Measurements from ENCODE around the gene DERL2.
"Not testable (repeated sequence)": the region's sequence is repeated elsewhere in the genome, so short reads cannot be mapped to it uniquely, and the experiment has no call there.

DERL2 gene

DNA sequence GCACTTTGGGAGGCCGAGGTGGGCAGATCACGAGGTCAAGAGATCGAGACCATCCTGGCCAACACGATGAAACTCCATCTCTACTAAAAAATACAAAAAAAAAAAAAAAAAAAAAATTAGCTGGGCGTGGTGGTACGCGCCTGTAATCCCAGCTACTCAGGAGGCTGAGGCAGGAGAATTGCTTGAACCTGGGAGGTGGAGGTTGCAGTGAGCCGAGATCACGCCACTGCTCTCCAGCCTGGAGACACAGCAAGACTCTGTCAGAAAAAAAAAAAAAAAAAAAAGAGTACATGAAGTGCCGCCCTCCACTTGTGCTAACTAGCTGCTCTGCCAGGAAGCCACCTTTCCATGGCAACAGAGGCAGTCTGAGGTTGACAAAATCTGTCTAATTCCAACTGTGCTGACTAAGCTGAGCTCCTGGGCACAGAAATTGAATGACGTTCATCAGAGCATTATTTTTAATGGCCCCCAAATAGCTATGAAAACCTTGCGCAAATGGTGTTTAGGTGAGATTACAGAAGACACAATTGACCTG, 50.1 kb downstream of the DERL2 start:
- not testable (repeated sequence) for DNase-seq

DNA sequence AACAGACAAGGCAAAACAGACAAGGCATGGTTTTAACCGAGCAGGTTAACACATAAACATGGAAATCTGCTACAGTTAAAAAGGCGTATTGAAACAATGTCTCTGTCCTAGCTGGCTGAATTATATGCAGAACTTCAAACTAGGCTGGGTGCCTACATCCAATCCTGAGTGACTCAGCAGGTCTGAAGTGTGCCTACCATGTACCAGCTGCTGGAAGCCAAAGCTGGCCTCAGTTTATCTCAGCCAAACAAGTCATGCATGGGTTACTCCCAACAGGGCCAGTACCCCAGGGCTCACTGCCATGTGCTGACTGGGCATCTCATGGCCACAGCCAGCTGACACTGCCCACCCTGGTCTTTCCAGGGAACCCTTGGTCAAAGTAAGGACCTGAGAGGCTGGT, 51.0 kb downstream of the DERL2 start:
- DNase-seq = no peak

GRCh38 chr17:5431949-5432556, 53.9 kb downstream of the DERL2 start:
- DNase-seq = no peak

DNA sequence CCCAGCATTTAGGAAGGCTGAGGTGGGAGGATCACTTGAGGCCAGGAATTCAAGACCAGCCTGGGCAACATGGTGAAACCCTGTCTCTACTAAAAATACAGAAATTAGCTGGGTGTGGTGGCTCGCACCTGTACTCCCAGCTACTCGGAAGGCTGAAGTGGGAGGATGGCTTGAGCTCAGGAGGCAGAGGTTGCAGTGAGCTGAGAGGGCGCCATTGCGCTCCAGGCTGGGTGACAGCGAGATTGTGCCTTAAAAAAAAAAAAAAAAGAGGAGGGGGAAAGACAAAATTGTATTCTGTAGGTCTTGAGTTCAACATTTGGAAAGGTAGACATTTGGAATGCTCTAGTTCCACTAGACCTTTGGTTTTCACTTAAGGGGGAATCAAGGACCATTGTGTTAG, 54.7 kb downstream of the DERL2 start:
- DNase-seq = not testable (repeated sequence)

DNA sequence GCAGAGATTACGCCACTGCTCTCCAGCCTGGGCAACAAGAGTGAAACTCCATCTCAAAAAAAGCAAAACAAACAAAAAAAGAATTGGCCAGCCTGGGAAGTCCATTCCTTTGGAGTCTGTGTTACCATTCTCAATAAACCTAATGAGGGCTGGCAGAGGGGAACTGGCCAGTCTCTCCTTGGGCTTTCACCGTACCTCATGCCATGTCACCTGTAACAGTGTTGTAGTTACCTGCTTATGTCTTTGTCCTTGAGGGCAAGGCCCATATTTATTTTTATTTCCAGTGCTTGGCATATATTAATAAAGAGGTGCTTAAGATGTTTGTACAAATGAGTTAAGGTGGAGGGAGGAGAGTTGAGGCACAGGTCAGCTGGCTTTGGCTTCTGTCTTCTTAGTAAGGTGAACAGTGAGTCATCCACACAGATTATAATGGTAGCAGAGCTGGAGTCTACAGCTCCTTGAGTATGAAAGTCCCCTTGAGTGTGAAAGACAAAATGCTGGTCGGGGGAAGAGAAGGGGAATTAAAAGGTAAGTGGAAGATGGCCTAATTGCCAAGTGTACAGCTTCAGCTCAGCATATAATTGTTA, 55.5 kb downstream of the DERL2 start:
- no peak for DNase-seq

DNA sequence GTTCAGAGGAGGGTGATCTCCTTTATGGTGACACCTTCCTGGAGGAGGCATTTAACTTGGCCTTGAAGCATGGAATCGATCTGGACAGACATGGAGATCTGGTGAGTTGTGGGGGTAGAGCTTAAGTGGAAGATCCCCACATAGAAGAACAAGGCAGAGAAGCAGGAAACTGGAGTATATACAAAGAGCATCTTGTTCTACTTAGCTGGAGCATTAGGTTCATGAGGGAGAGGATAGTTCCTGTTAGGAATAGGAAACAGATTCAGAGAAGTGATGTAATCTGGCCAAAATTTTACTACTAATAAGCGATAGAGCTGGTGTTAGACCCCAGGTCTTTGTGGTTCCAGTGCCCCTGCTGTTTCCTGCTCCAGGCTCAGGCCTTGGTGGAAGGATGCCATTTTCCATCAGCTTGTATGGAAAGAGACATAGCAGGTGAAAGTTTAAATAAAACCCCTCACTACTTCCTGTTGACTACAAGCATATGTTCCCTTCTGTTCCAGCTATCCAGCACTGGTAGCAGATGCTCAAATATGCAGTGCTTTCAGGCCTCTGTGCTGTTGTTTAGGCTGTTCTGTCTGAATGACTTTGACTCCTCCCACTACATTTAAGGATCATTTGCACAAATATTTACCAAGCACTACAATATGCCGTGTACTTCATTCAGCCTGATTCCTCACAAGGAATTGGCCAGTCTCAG, 56.6 kb downstream of the DERL2 start:
- no peak for DNase-seq

- DNase-seq = no peak
These were observed 60.2 kb downstream of the DERL2 start for GRCh38 chr17:5425826-5426225.

DNA sequence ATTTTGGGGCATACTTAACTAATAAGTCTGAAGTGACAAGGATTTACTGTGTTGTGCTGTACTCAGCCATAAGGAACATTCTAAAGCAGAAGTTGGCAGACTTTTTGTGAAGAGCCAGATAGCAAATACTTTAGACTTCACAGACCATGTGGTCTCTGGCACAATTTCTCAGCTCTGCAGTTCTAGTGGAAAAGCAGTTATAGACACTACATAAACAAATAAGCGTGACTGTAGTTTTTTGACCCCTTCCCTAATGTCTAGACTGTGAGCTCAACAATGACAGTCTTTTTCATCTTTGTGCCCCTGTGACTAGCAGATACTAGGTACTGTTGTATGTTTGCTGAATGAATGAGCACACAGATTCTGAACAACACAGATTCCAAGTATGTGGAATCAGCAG, 61.1 kb downstream of the DERL2 start:
- no peak for DNase-seq

DNA sequence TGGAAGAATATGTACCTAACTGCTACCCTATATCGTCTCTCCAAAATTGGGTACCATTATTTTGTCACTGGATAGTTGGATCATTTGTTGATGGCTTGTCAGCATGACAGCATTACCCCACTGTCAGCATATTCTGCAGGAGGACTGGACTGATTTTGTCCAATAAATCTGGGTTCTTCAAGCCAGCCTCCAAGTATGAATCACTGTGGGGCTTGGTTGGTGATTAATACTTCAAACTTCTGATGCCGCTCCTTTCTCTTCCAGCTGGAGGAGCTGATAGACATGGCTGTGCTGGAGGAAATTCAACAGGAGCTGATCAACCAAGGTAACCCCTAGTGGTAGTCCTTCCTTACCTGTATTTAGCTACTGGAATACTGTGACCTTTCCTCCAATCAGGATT, 63.5 kb downstream of the DERL2 start:
- no peak for DNase-seq

Data from cerebellar nuclear complex (tissue), 1 donor.